22Rv1 (cell line): Measurements from ENCODE around the gene THBS4.

Experiments used
- CTCF ChIP-seq: fragments of 450-650 bp; IDR thresholded peaks from 2 replicates; pipeline ENCODE4 v1.5.1; 2017; ENCODE audit warnings: mild to moderate bottlenecking
- ZFX ChIP-seq: fragments of 450-650 bp; IDR thresholded peaks from 2 replicates; pipeline ENCODE4 v1.6.1; 2017; ENCODE audit warnings: antibody characterized with exemption, borderline replicate concordance

- TF ChIP-seq CTCF: no peak
- TF ChIP-seq ZFX: no peak
Observed at GRCh38 chr5:80043187-80043586, 8.0 kb downstream of the THBS4 start.
